Dedifferentiated amniotic fluid mesenchymal stem cell (primary cell): ENCODE measurements around the gene RLF.

ENCODE experiments used
- DNase-seq: peaks from one replicate; pipeline ENCODE4 v3.0.0-alpha.2; 2016; ENCODE audit errors: extremely low spot score

Gene RLF

GRCh38 chr1:40161125-40161887 lies at the start of gene RLF:
TSS of gene RLF (plus strand) at chr1:40161387. CDS start at chr1:40161400, 13 bp downstream.
- peak; percentile 95 for DNase-seq

GRCh38 chr1:40114400-40114799 lies 46.8 kb upstream of the RLF start:
- no peak for DNase-seq

- DNase-seq, result no peak
These were observed 41.1 kb upstream of the RLF start for GRCh38 chr1:40120128-40120527.

- DNase-seq, result no peak
These were observed 38.3 kb upstream of the RLF start for GRCh38 chr1:40122855-40123254.

- no peak for DNase-seq
These were observed 30.3 kb upstream of the RLF start for GRCh38 chr1:40130892-40131291.

GRCh38 chr1:40132383-40133311 lies 28.5 kb upstream of the RLF start:
- no peak for DNase-seq

- no peak for DNase-seq
These were observed 27.9 kb upstream of the RLF start for GRCh38 chr1:40133312-40133665.

GRCh38 chr1:40133839-40134238 lies 27.3 kb upstream of the RLF start:
- no peak for DNase-seq

- no peak for DNase-seq
These were observed 20.8 kb upstream of the RLF start for GRCh38 chr1:40140211-40140973.

GRCh38 chr1:40141878-40142535 lies 19.2 kb upstream of the RLF start:
- no peak for DNase-seq

- DNase-seq, result peak; percentile 83
These were observed 17.2 kb upstream of the RLF start for GRCh38 chr1:40143891-40144575.

GRCh38 chr1:40151457-40152079 lies 9.6 kb upstream of the RLF start:
- DNase-seq, result no peak

- DNase-seq, result peak; percentile 65
These were observed 8.0 kb upstream of the RLF start for GRCh38 chr1:40153073-40153770.

- DNase-seq, result no peak
These were observed 6.1 kb upstream of the RLF start for GRCh38 chr1:40155135-40155534.

GRCh38 chr1:40155910-40156309 lies 5.3 kb upstream of the RLF start:
- no peak for DNase-seq

- no peak for DNase-seq
These were observed 422 bp upstream of the RLF start for GRCh38 chr1:40160806-40161124.

- DNase-seq, result no peak
These were observed 756 bp downstream of the RLF start for GRCh38 chr1:40161888-40162397.

- no peak for DNase-seq
These were observed 1.7 kb downstream of the RLF start for GRCh38 chr1:40162753-40163441.

- DNase-seq, result no peak
These were observed 6.1 kb downstream of the RLF start for GRCh38 chr1:40167317-40167716.
